Kidney tubule cell (primary cell): ENCODE measurements around the gene WNT3A.

Source experiments
- DNase-seq: peaks from one replicate; pipeline ENCODE4 v3.0.0-alpha.2; 2018; ENCODE audit warnings: low spot score

WNT3A gene

DNA sequence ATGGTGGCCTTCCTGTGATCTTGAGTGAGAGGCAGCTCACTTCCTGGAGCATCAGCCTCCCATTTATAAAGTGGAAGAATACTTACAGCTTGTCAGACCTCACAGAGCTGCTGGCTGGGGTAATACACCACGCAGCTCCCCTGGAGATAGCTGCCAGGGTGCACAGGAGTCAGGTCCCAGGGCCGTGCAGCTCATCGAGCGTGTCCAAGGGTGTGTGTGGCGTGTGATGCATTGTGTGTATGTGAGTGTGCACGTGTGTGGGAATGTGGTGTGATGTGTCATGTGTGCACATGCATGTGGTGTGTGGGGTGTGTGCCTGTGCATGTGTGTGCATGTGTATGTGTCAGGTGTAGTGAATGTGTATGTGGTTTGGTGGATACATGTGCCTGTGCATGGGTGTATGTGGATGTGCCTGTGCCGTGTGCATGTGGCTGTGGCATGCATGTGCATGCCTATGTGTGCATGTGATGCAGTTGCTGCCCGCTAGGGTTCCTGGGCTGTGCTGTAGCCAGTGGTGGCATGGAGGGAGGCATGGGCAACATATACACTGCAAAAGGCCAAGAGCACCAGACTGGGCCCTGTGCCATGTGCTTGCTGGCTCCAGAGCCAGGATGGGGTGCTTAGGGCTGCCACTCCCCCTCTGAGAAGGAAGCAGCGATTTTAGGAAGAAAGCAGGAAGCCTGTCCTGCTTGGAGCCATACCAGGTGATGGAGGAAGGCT is 24.6 kb downstream of the WNT3A start:
- no peak for DNase-seq

DNA sequence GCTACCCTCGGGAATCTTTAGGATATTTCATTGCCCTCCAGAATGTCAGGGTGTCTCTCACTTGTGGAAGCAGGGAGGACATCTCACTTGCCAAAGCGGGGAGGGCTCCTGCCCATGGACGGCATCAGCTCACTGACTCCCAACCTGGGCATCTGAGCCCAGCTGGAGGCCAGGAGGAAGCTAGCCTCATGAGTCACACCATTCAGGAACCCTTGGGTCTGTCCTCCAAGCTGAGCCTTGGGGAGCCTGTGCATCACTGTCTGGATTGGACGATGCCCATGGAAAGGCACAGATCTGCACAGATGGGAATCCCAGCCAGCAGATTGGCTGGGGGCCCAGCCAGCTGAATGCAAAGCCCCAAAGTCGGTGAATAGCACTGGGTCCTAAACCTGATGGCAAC is 25.2 kb downstream of the WNT3A start:
- no peak for DNase-seq

DNA sequence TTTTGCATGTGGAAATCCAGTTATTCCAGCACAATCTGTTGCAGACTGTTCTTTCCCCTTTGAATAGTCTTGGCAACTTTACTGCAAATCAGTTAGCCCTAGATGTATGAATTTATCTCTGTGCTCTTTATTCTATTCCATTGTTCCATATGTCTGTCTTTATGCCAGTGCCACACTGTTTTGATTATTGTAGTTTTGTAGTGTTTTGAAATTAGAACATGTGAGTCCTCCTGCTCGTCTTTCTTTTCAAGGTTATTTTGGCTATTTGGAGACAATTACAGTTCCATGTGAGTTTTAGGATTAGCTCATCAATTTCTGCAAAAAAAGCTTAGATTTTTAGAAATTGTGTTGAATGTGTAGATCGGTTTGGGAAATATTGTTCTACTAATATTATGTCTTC is 26.6 kb downstream of the WNT3A start:
- no peak for DNase-seq

DNA sequence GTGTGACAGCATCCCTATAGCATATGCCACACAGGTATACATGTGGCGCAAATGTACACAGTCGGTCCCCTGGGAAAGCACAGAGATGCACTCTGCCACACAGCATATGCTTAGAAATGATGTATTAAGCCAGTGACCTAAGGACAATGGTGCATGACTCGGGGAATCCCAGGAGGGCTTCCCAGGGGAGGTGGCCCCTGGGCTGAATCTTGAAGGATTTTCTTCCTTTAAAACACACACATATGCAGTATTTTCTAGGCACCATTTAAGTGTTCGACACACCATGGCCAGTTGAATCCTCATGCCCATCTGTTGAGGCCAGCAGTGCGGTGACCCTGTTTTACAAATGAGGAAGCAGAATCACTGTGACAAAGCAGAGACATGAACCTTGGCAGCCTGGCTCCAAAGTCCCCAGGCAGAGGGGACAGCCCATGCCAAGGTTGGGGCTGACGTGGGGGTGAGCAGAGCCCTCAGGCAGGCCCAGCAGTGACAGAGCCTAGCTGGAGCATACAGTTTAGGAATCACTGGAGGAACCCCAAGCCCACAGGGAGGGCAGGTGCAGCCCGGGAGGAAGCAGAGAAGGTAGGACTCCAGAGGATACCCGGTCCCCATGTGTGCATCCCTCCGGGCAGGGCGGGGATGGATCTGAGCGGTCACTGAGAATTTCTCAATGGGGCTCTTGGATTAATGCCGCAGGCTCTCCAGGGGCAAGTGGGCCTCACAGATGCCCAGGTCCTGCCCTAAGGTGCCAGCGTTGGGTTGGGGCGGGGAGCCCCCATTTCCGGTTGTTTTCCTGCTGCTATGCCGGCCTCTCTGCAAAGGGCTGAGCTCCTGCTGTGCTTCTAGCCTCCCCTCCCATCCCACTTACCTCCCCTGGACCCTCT is 28.4 kb downstream of the WNT3A start:
- DNase-seq: no peak

DNA sequence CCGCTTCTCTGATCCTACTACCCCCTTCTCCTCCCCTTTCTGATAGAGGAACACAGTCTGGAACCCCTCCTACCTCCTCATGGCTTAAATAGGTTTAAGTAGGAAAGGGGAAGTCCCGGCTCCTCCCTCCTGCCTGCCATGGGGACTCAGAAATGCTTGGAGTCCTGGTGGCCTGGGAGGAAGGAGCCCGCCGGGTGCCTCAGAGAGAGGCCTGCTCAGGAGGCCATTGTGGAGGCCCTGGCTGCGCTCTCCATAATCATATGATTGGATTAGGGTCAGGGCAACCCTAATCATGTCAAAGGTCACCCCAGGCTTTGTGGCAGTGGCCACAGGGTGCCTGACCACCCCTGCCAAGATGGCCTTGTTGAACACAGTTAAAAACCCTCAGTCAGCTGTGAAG is 29.0 kb downstream of the WNT3A start:
- no peak for DNase-seq

DNA sequence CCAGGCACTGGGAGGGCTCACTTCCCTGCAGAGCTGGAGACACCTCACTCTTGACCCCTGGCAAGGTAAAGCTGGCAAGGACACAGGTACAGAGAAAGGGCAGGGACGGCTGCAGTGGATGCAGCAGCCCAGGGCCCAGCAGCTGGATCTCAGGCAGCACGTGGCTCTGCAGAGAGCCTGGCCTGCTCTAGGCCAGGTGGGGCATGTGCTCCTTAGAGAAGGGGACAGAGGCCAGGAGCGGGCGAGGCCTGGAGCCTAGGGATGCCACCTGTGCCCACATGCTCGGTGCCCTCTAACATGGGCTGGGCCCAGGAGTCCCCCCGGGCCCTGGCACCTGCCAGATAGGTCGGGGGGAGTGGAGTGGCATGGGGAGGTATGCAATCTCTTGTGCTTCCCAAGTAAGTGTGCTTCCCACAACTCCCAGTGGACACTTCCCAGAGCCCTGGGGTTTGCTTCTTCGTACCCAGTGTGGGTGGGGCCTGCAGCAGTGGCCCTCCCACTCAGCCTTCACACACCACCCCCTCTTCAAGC is 30.0 kb downstream of the WNT3A start:
- no peak for DNase-seq

DNA sequence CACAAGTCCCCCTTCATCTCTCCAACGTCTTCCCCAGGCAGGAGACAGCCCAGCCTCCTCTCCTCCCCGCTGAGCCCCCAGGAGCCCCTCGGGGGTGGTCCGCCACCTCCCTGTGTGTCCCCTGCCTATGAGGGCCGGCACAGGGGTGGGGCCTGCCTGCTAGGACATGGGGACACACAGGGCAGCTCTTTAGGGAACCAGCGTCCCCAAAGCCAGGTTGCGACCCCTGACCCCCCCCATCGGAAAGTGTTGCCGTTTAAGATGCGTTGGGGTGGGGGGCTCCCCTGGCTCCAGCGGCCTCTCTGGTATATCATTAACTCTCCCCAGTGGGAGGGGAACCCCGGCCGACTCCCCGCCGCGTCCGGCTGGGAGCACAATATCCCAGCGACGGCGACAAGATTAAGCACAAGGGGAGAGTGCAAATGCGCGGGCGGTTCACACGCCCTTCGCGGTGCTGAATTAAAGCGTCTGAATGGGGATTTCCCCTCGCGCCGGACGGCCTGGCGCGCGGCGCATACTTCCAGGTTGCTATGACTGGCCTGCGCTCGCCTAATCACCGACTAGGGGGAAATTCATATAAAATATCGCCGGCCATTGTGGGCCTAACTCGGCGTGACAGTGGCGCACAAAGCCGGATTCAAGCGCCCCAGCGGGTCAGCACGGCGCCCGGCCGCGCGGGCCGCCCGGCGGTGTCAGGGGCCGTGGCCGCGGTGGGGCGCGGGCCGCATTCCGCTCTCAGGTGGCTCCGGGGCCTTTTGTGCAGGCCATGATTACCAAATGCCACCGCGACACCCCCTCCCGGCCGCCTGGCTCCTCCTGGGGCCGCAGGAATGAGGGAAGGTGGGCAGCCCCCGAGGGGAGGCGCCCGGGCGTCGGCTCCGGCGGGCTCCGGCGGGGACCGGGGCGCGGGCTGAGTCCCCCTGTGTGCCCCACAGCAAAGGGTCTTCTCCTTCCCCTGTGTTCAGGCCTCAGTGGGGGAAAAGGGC is 30.9 kb downstream of the WNT3A start:
- peak; percentile 63 for DNase-seq

DNA sequence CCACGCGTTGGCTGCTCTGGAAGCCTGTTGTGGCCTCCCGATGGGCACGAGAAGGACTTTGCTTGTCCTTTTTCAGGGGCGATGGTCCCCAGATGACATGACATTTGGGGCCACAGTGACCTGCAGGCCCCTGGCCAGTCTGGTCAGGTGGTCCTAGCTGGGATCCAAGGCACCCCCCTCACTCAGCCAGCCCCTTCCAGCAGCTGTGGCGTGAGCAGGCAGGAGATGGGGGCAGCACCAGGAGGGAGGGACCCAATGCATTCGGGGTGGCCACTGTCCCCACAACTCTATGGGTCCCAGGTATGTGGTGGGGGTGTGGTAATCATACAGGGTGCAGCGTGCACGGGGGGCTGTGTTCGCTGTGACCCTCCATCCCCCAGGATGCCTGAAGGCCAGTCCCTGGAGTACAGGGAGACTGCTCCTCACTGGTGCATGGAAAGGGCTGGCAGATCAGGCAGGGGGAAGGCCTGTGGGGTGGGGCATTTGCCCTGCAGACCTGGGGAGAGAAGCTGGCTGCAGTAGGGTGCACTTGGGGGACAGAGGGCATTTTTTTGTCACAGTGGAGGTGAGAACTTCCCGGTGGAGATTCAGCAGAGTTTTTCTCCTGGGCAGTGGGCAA is 31.7 kb downstream of the WNT3A start:
- no peak for DNase-seq

DNA sequence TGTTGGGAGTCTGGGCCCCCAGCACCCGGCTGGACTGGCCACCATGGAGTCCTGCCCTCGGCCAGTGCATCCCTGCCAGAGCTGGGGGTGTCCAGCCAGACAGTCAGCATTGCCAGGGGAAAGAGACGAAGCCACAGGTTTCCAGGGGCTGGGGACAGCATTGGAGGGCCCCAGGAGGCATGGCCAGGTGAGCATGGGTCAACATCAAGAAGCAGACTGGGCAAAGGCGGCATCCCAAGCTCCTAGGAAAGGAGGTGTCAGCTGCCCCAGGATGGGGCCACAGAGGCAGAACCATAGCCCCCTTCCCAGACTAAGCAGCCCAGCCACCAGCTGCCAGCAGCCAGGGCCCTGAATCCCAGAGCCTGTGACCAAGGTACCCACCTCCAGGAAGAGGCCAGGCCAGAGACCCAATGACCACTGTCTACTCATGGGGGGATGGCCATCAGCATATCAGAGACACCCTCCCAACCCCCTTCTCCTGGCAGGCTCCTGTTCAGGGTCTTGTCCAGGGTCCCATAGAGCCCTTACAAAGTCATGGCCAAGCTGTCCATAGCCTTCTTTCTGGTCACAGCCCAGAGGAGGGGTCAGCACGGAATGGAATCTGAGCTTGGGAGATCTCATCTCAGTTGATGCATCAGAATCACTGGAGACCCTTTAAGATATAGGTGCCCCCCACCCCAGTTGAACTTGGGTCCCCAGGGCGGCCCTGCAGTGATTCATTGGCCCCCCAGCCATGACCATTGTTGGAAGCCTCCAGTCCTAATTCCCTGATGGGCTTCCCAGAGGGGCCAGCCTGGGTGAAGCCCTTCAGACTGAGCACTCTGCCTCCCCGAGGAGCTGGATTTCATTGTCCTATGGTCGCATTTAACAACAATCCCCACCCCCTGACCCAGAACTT is 32.5 kb downstream of the WNT3A start:
- DNase-seq: no peak

DNA sequence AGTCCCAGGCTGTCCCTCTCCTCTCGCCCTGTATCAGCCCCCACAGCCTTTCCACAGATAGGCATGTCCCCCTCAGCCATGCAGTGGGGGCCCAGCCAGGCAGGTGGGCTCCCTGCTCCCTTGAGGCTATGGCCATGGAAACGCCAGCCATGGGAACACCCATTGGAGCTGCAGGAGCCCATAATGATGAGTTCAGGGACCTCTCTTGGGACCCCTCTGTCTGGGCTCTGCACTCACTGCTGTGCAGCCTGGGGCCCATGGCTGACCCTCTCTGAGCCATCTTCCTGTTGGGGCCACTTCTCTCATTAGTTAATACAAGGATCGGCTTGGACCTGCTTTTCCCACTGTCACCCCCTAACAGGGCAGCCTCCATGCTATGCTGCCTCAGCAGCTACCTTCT is 33.2 kb downstream of the WNT3A start:
- DNase-seq: no peak

DNA sequence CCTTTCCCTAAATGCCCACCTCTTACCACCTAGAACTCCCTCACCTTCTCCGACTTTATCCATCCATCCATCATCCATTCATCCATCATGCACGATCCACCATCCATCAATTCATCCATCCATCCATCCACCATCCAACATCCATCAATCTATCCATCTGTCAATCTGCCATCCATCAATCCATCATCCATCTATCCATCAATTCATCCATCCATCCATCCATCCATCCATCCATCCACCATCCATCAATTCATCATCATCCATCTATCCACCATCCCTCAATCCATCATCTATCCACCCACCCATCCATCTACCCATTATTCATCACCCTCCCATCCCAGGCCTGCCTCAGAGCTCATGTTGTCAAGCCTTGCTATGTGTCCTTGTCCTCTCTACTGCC is 34.5 kb downstream of the WNT3A start:
- no peak for DNase-seq

DNA sequence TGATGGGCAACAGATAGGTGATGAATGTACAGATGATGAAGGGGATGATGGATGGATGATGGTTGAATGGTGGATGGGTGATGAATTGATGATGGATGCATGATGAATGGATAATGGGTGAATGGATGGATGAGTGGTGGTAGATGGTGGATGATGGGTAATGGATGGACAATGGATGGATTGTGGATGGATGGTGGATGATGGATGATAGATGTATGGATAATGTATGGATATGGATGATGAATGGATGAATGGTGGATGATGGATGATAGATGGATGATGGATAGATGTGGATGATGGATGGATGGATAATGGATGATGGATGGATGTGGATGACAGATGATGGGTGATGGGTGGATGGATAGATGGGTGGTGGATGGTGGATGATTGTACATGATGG is 35.7 kb downstream of the WNT3A start:
- no peak for DNase-seq

DNA sequence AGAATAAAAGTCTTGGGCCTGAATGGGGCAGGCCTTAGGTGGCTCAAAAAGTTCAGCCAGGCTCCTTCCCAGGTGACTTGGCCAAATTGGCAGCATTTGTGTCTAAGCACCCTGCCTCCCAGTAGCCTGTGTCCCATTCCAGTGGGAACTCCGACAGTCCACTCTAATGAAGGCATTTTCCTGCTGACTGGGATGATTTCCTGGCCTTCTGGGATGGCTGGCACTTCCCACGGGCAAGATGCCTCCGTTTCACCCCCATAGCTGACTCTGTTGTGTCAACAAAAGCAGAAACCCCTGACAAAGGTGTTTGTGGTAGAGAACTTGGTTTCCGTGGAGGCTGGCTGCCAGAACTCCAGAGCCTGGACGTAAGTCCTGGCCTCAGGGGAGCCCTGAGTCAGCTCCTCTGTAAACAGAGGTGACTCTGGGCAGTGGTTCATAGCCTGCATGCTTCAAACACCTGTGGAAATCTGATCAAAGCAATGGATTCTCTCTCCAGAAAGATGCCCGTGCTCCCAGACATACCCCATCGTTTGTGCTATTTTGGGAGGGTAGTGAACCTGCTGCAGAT is 36.6 kb downstream of the WNT3A start:
- peak; percentile 78 for DNase-seq

DNA sequence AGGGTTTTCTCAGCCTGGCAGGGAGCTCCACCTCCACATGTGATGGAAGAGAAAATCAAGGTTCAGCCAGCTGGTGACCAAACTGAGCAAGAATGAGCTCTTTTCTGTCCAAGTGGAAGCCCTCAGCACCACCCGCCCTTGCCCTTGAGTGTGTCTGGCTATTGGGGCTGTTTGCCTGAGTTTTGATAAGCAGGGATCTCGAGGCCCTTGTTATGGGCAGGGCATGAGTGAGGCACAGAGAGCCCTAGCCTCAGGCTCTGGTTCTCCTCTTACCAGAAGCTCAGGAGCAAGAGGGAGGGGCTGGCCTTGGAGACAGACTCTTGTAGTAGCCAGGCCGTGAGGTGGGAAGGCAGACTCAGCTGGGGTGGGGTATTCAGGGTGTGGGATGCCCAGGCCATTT is 38.2 kb downstream of the WNT3A start:
- DNase-seq: no peak

DNA sequence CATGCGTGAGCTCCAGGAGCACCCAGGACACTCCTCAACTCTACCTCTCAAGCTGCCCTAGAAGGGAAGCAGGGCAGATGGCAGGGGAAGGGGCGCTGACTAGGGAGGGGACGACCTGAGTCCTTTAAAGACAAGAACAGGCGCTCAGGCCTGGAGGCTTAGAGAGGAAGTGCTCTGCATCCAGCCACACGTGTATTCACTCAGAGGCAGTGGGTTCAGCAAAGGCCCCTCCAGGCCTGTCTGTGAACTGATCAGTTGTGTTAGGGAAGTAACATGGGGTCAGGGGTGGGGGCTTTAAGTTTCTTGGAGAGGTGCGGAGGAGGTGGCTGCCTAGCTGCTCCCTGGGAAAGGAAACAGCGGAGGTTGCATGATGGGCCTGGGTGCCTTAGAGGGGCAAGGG is 38.6 kb downstream of the WNT3A start:
- DNase-seq: no peak

DNA sequence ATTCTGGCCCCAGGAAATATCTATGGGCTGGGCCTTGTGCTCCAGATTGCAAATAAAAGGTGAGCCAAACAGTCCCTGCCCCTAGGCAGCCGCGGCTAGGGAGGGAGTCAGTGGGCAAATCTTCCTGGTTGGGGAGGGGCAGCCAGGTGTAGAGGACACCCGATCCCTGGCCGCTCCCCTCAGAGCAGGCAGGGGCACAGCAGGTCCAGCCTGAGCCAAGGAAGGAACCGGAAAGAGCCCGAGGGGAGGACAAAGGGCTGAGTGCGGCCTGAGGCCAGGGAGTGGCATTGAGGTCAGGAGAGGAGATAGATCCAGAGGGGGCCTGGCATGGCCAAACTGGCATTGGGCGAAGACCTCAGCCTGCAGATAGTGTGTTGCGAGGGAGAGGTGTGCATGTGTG is 39.1 kb downstream of the WNT3A start:
- no peak for DNase-seq

DNA sequence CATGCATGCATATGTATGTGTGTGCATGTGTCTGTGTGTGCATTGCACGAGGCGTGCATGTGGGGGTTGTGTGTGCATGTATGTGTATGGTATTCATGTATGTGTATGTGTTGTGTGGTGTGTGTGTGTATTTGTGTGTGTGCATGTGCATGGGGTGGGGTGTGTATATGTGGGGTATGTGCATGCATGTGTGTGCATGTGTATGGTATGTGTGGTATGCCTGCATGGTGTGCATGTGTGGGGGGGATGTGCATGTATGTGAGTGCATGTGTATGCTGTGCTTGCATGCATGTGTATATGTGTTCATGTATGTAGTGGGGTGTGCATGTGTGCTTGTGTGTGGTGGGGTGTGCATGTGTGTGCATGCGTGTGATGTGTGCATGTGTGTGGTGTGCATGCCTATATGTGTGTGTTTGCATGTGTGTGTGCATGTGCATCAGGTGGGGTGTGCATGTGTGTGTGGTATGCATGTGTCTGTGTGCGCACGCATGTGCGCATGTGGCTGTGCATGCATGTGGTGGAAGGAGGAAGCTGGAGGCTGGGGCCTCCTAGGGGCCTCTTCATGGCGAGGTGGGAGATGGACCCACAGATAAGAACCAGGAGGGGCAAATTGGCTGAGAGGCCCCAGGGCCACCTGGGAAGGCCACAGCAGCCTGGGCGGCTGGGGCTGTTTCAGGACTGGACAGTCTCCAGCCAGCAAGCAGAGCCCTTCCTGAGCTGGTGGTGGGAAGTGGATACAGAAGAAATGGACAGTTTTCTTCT is 39.8 kb downstream of the WNT3A start:
- no peak for DNase-seq

DNA sequence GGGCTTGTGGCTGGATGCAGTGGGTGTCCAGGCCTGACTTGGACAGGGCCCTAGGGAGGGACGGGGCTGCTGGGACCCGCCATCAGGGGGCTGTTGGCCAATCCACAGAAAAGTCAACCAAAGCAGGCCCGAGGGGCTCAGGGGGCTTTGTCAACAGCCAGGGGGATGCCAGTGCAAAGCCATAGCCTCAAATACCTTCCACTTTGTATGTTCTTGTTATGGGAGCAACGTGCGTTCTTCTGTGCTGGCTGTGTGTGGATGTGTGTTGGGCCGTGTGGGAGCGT is 40.3 kb downstream of the WNT3A start:
- no peak for DNase-seq

DNA sequence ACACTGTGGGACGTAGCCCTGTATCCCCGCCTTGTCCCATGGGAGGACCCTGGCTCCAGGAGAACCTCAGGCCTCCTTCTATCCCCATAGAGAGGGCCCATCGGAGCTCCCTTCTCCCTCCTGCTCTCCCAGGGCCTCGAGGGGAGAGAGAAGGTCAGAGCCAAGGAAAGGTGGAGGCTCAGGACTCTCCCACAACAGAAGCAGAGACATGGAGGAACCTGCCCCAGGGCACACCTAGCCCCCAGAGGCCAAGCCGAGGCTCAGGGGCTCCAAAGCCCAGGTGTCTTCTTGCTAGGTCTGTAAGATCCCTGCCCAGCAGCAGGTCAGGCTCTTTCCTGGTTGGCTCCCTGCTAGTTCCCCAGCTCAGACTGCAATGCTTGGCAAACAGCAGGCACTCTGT is 41.3 kb downstream of the WNT3A start:
- no peak for DNase-seq
